GM23338 (cell line): ENCODE measurements around the gene ABHD5. TPM values are rescaled to one million over a fixed set of nuclear protein-coding genes. Genes with fewer than 3 reads are reported as not detected.

ENCODE experiments used
- ATAC-seq: fragments of 200-7000 bp; cut with Tn5 transposase; 3 replicates; pipeline ENCODE4 v1.9.1; 2020
- DNase-seq: peaks from one replicate; pipeline ENCODE4 v3.0.0-alpha.2; 2015; ENCODE audit warnings: low spot score
- H2AFZ ChIP-seq: fragments of 200-600 bp; sonication (generic); 2 replicates; pipeline ENCODE4 v1.8.0; 2016; ENCODE audit warnings: antibody characterized with exemption, mild to moderate bottlenecking, moderate library complexity
- H3F3A ChIP-seq: fragments of 200-600 bp; sonication (generic); replicated peaks from 2 replicates; pipeline ENCODE4 v1.8.0; 2017; ENCODE audit warnings: antibody characterized with exemption, mixed run types, low read depth
- H3K27ac ChIP-seq: fragments of 200-600 bp; sonication (generic); 2 replicates; pipeline ENCODE4 v1.6.1; 2016; ENCODE audit warnings: low read depth
- H3K27me3 ChIP-seq: fragments of 200-600 bp; sonication (generic); 2 replicates; pipeline ENCODE4 v1.8.0; 2016; ENCODE audit warnings: mild to moderate bottlenecking, mixed run types, moderate library complexity; ENCODE audit not compliant: insufficient read depth
- H3K36me3 ChIP-seq: fragments of 200-600 bp; sonication (generic); 2 replicates; pipeline ENCODE4 v1.8.0; 2016; ENCODE audit warnings: mild to moderate bottlenecking; ENCODE audit not compliant: insufficient read depth
- H3K4me1 ChIP-seq: fragments of 200-600 bp; sonication (generic); 2 replicates; pipeline ENCODE4 v1.8.0; 2016; ENCODE audit warnings: mild to moderate bottlenecking, moderate library complexity; ENCODE audit not compliant: insufficient read depth
- H3K4me2 ChIP-seq: fragments of 200-600 bp; sonication (generic); 2 replicates; pipeline ENCODE4 v1.7.1; 2017; ENCODE audit warnings: mixed run types
- H3K4me3 ChIP-seq: fragments of 200-600 bp; sonication (generic); 2 replicates; pipeline ENCODE4 v1.6.1; 2016; ENCODE audit warnings: mixed run types
- H3K79me2 ChIP-seq: fragments of 200-600 bp; sonication (generic); replicated peaks from 2 replicates; pipeline ENCODE4 v1.8.0; 2017; ENCODE audit warnings: mild to moderate bottlenecking; ENCODE audit not compliant: insufficient read depth
- H3K9me2 ChIP-seq: fragments of 200-600 bp; sonication (generic); 2 replicates; pipeline ENCODE4 v1.8.0; 2017; ENCODE audit not compliant: insufficient read depth
- H4K20me1 ChIP-seq: fragments of 200-600 bp; sonication (generic); replicated peaks from 2 replicates; pipeline ENCODE4 v1.8.0; 2017; ENCODE audit warnings: mild to moderate bottlenecking; ENCODE audit not compliant: insufficient read depth
- H3K27ac Mint-ChIP-seq: 2 replicates; pipeline ENCODE4 v1.8.0; 2020; ENCODE audit warnings: inconsistent platforms, mild to moderate bottlenecking, moderate library complexity, mixed read lengths
- H3K27me3 Mint-ChIP-seq: 3 replicates; pipeline ENCODE4 v1.8.0; 2022; ENCODE audit warnings: low read depth, mild to moderate bottlenecking, moderate library complexity, mixed read lengths, inconsistent platforms; ENCODE audit not compliant: insufficient read depth, poor library complexity
- H3K36me3 Mint-ChIP-seq: 3 replicates; pipeline ENCODE4 v1.8.0; 2021; ENCODE audit warnings: low read depth, mild to moderate bottlenecking, inconsistent platforms, moderate library complexity, mixed read lengths
- H3K4me1 Mint-ChIP-seq: 3 replicates; pipeline ENCODE4 v1.8.0; 2020; ENCODE audit warnings: mild to moderate bottlenecking, inconsistent platforms, mixed read lengths
- H3K4me3 Mint-ChIP-seq: 3 replicates; pipeline ENCODE4 v1.8.0; 2021; ENCODE audit warnings: moderate library complexity, mild to moderate bottlenecking, inconsistent platforms, mixed read lengths
- H3K9me3 Mint-ChIP-seq: 3 replicates; pipeline ENCODE4 v1.8.0; 2020; ENCODE audit warnings: moderate library complexity, mild to moderate bottlenecking, inconsistent platforms, mixed read lengths
- CREB1 ChIP-seq: fragments of 250-450 bp; sonication (Bioruptor Pico); IDR thresholded peaks from 2 replicates; pipeline ENCODE4 v1.5.0; 2020; ENCODE audit warnings: low read depth, mild to moderate bottlenecking, moderate library complexity
- EZH2phosphoT487 ChIP-seq: fragments of 200-600 bp; sonication (generic); IDR thresholded peaks from one replicate; pipeline ENCODE4 v1.8.1; 2018; ENCODE audit warnings: antibody characterized with exemption; ENCODE audit not compliant: unreplicated experiment
- JUNB ChIP-seq: IDR thresholded peaks from one replicate; pipeline ENCODE4 v1.6.1; 2016; ENCODE audit warnings: antibody characterized with exemption; ENCODE audit not compliant: unreplicated experiment
- POLR2AphosphoS5 ChIP-seq: IDR thresholded peaks from 2 replicates; pipeline ENCODE4 v1.6.1; 2016; ENCODE audit warnings: antibody characterized with exemption, low read depth
- STAT1 ChIP-seq: IDR thresholded peaks from one replicate; pipeline ENCODE4 v1.6.1; 2016; ENCODE audit warnings: antibody characterized with exemption; ENCODE audit not compliant: unreplicated experiment
- ZNF114 ChIP-seq: fragments of 250-450 bp; sonication (Bioruptor Pico); IDR thresholded peaks from 2 replicates; pipeline ENCODE4 v1.5.0; 2020; ENCODE audit warnings: mild to moderate bottlenecking, moderate library complexity
- polyA plus RNA-seq: library from polyadenylated mRNA; unstranded; fragments of >200 nt; fragmentation: Nextera tagmentation; extraction: Ambion mirVana; gene quantifications from 2 replicates; pipeline ENCODE4 v1.2.1, GENCODE V29; 2016
- total RNA-seq: library from RNA; depleted of rRNA; stranded (reverse); fragments of >200 nt; shearing (Covaris generic); gene quantifications from 2 replicates; pipeline ENCODE4 v1.2.3, GENCODE V29; 2014
- TF ChIP-seq, protein P1 (sequence below): fragments of 250-450 bp; sonication (Bioruptor Pico); IDR thresholded peaks from 2 replicates; pipeline ENCODE4 v1.5.0; 2020; ENCODE audit warnings: mild to moderate bottlenecking, moderate library complexity
- TF ChIP-seq, protein P2 (sequence below): IDR thresholded peaks from 2 replicates; pipeline ENCODE4 v1.6.1; 2016; ENCODE audit warnings: antibody characterized with exemption
- TF ChIP-seq, protein P3 (sequence below), 2 experiments: fragments of 200-600 bp in 1 of 2; sonication (generic) in 1 of 2; conservative IDR thresholded peaks; 2 replicates each; pipeline versions ENCODE4 v1.5.1 to v1.6.1; 2016 to 2017; ENCODE audit warnings: antibody characterized with exemption in 2 of 2, low read depth in 2 of 2, mild to moderate bottlenecking in 2 of 2, moderate library complexity in 1 of 2

Gene ABHD5
- total and polyA plus RNA-seq, 2 experiments from 2014 or later: 12.1 to 12.3 TPM

DNA sequence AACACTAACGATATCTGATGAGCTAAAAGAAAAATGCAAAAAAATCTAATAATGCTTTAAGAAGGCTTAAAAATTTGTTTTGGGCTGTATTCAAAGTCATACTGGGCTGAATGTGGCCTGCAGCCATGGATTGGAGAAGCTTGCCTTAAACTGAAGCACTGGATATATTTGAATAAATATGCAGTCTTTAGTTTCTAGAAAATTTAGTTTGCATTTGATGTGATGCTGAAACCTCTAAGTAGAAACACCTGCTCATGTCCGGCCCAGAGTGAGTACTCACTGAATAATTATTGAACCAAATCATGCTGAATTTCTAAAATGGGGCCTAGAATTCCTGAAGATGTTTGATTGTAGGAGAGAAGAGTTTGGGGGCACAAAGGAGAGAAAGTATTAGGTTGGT lies 43.9 kb downstream of the ABHD5 start (continued):
- TF ChIP-seq, protein P1, sequence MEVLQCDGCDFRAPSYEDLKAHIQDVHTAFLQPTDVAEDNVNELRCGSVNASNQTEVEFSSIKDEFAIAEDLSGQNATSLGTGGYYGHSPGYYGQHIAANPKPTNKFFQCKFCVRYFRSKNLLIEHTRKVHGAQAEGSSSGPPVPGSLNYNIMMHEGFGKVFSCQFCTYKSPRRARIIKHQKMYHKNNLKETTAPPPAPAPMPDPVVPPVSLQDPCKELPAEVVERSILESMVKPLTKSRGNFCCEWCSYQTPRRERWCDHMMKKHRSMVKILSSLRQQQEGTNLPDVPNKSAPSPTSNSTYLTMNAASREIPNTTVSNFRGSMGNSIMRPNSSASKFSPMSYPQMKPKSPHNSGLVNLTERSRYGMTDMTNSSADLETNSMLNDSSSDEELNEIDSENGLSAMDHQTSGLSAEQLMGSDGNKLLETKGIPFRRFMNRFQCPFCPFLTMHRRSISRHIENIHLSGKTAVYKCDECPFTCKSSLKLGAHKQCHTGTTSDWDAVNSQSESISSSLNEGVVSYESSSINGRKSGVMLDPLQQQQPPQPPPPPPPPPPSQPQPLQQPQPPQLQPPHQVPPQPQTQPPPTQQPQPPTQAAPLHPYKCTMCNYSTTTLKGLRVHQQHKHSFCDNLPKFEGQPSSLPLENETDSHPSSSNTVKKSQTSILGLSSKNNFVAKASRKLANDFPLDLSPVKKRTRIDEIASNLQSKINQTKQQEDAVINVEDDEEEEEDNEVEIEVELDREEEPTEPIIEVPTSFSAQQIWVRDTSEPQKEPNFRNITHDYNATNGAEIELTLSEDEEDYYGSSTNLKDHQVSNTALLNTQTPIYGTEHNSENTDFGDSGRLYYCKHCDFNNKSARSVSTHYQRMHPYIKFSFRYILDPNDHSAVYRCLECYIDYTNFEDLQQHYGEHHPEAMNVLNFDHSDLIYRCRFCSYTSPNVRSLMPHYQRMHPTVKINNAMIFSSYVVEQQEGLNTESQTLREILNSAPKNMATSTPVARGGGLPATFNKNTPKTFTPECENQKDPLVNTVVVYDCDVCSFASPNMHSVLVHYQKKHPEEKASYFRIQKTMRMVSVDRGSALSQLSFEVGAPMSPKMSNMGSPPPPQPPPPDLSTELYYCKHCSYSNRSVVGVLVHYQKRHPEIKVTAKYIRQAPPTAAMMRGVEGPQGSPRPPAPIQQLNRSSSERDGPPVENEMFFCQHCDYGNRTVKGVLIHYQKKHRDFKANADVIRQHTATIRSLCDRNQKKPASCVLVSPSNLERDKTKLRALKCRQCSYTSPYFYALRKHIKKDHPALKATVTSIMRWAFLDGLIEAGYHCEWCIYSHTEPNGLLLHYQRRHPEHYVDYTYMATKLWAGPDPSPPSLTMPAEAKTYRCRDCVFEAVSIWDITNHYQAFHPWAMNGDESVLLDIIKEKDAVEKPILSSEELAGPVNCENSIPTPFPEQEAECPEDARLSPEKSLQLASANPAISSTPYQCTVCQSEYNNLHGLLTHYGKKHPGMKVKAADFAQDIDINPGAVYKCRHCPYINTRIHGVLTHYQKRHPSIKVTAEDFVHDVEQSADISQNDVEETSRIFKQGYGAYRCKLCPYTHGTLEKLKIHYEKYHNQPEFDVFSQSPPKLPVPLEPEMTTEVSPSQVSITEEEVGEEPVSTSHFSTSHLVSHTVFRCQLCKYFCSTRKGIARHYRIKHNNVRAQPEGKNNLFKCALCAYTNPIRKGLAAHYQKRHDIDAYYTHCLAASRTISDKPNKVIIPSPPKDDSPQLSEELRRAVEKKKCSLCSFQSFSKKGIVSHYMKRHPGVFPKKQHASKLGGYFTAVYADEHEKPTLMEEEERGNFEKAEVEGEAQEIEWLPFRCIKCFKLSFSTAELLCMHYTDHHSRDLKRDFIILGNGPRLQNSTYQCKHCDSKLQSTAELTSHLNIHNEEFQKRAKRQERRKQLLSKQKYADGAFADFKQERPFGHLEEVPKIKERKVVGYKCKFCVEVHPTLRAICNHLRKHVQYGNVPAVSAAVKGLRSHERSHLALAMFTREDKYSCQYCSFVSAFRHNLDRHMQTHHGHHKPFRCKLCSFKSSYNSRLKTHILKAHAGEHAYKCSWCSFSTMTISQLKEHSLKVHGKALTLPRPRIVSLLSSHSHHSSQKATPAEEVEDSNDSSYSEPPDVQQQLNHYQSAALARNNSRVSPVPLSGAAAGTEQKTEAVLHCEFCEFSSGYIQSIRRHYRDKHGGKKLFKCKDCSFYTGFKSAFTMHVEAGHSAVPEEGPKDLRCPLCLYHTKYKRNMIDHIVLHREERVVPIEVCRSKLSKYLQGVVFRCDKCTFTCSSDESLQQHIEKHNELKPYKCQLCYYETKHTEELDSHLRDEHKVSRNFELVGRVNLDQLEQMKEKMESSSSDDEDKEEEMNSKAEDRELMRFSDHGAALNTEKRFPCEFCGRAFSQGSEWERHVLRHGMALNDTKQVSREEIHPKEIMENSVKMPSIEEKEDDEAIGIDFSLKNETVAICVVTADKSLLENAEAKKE (CRISPR knock-in tag): no peak
- TF ChIP-seq ZNF114 (CRISPR knock-in tag) (no peak), POLR2AphosphoS5 (no peak), EZH2phosphoT487 (no peak), JUNB (no peak), STAT1 (no peak), CREB1 (CRISPR knock-in tag) (no peak)
- TF ChIP-seq, protein P2, sequence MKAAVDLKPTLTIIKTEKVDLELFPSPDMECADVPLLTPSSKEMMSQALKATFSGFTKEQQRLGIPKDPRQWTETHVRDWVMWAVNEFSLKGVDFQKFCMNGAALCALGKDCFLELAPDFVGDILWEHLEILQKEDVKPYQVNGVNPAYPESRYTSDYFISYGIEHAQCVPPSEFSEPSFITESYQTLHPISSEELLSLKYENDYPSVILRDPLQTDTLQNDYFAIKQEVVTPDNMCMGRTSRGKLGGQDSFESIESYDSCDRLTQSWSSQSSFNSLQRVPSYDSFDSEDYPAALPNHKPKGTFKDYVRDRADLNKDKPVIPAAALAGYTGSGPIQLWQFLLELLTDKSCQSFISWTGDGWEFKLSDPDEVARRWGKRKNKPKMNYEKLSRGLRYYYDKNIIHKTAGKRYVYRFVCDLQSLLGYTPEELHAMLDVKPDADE: no peak

DNA sequence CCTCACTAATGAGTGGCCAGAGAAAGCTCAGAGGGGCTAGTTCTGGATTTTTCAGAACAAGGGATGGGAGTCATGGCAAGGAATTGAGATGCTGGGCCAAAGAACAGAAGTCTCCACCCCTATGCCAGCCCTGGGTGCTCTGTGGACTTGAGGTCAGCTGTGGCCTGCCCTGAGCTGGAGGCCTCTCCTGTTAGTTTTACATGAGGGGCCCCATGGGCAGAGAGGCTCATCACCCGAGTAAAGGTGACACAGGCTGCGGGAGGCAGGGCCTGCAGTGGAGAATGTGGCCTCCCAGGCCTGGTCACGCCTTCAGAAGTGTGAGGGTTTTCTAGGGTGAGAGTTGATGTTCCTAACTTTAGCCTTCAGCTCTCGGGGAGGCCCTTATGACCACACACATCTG lies 44.9 kb downstream of the ABHD5 start:
- H3K27ac ChIP-seq: no peak overlapping the region
- no peaks in the 10 kb centered on the region for H3K27me3 ChIP-seq
- TF ChIP-seq STAT1 (no peak), POLR2AphosphoS5 (no peak)
- TF ChIP-seq, protein P3, sequence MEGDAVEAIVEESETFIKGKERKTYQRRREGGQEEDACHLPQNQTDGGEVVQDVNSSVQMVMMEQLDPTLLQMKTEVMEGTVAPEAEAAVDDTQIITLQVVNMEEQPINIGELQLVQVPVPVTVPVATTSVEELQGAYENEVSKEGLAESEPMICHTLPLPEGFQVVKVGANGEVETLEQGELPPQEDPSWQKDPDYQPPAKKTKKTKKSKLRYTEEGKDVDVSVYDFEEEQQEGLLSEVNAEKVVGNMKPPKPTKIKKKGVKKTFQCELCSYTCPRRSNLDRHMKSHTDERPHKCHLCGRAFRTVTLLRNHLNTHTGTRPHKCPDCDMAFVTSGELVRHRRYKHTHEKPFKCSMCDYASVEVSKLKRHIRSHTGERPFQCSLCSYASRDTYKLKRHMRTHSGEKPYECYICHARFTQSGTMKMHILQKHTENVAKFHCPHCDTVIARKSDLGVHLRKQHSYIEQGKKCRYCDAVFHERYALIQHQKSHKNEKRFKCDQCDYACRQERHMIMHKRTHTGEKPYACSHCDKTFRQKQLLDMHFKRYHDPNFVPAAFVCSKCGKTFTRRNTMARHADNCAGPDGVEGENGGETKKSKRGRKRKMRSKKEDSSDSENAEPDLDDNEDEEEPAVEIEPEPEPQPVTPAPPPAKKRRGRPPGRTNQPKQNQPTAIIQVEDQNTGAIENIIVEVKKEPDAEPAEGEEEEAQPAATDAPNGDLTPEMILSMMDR (conservative IDR thresholded peaks at IDR 0.05; ENCODE audit: low read depth in 2 of 2): no peak
- H3K9me2 ChIP-seq: peaks cover 10% of the 10 kb centered on the region
- Mint-ChIP-seq H3K4me1 (peaks cover 14% of the 10 kb centered on the region), H3K4me3 (no peak overlapping the region), H3K9me3 (no peaks in the 10 kb centered on the region; the same call in 2 of the 3 replicates), H3K27ac (peak overlapping the region; percentile 54; the same call in 1 of the 2 replicates), H3K36me3 (no peaks in the 10 kb centered on the region; the same call in 2 of the 3 replicates), H3K27me3 (peaks cover 2% of the 10 kb centered on the region)
- no peaks in the 10 kb centered on the region for H3F3A ChIP-seq
- H4K20me1 ChIP-seq: no peaks in the 10 kb centered on the region
- no peak overlapping the region for H3K4me3 ChIP-seq
- H3K4me2 ChIP-seq: no peak overlapping the region
- ATAC-seq (no peak), DNase-seq (no peak)
- no peak overlapping the region for H2AFZ ChIP-seq
- H3K36me3 ChIP-seq: no peaks in the 10 kb centered on the region
- H3K79me2 ChIP-seq: no peaks in the 10 kb centered on the region
- peaks cover 11% of the 10 kb centered on the region for H3K4me1 ChIP-seq
